Measurements from ENCODE around the gene DIP2C.

Gene DIP2C

DNA sequence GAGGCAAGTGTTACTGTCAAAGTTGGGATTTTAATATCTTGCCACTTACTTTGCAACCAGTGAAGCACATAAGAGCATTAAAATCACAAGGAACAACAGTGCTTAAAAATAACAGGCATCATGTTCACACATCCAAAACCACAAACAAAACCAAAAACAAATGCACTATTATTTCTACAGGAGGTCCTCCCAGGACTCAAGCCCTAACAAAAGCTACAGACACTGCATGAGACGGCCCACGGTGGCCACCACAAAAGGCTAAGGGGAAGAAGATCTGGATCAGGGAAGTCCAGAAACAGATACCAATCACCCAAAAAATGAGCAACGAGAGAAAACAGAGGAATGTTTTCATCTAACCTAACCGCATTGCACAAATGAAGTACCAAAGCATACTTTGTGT lies 395.8 kb downstream of the DIP2C start:
- no peak for TF ChIP-seq ZFX (IDR thresholded peaks at IDR 0.05)
- TF ChIP-seq, protein P1, sequence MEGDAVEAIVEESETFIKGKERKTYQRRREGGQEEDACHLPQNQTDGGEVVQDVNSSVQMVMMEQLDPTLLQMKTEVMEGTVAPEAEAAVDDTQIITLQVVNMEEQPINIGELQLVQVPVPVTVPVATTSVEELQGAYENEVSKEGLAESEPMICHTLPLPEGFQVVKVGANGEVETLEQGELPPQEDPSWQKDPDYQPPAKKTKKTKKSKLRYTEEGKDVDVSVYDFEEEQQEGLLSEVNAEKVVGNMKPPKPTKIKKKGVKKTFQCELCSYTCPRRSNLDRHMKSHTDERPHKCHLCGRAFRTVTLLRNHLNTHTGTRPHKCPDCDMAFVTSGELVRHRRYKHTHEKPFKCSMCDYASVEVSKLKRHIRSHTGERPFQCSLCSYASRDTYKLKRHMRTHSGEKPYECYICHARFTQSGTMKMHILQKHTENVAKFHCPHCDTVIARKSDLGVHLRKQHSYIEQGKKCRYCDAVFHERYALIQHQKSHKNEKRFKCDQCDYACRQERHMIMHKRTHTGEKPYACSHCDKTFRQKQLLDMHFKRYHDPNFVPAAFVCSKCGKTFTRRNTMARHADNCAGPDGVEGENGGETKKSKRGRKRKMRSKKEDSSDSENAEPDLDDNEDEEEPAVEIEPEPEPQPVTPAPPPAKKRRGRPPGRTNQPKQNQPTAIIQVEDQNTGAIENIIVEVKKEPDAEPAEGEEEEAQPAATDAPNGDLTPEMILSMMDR (conservative IDR thresholded peaks at IDR 0.05) = no peak
- no peak overlapping the region for H3K27ac ChIP-seq

DNA sequence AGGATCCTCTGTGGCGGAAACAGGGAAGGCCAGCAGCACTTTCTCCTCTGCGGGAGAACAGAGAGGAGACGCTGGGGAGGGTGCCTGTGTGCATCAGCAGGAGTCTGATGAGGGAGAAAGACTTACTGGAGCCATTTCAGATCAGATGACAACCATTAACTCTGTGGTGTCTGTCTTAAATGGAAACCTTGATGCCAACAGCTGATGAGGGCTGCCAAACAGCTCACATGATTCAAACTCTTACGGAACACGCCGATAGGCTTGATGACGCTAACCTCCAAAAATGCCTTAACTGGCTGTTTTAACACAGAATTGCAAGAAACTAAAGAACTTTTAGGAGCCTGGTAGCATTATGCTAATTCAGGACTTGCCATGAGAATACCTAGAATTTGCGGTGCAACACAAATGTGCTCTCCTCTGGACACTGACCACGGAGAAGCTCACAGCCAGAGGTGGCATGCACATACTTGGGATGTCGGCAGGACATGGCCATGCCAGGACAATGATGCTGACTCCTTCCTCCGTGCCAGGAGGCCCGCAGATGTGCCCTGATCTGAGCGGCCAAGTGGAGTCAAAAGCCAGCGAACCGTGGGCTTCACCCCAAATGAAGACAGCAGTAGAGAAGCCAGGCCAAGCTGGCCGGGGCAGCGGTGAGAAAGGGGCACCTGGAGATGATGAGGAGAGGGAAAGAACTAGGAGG lies 399.3 kb downstream of the DIP2C start:
- no peak for TF ChIP-seq ZFX (IDR thresholded peaks at IDR 0.05)
- TF ChIP-seq, protein P1 (conservative IDR thresholded peaks at IDR 0.05) = no peak
- no peak overlapping the region for H3K27ac ChIP-seq

DNA sequence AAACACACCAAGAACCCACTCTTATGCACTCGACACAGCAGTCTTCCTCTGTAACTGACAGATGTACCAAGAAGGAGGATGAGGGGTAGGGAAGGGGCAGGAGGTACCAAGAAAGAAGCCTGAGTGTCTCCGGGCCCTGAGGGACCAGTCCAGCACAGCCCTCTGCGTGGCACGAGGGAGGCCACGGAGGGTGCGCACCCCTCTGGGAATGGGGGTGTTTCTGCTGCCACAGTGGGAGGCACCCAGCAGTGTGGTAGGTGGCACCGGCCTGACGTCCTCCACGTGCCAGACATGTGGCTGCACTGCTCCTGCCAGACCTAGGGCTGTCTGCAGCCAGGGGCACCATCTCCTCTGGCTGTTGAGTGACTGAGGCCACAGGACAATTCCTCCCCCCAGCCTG lies 399.9 kb downstream of the DIP2C start:
- H3K27ac ChIP-seq = no peak overlapping the region
- TF ChIP-seq, protein P1 (conservative IDR thresholded peaks at IDR 0.05) = no peak
- TF ChIP-seq ZFX (IDR thresholded peaks at IDR 0.05) = no peak

DNA sequence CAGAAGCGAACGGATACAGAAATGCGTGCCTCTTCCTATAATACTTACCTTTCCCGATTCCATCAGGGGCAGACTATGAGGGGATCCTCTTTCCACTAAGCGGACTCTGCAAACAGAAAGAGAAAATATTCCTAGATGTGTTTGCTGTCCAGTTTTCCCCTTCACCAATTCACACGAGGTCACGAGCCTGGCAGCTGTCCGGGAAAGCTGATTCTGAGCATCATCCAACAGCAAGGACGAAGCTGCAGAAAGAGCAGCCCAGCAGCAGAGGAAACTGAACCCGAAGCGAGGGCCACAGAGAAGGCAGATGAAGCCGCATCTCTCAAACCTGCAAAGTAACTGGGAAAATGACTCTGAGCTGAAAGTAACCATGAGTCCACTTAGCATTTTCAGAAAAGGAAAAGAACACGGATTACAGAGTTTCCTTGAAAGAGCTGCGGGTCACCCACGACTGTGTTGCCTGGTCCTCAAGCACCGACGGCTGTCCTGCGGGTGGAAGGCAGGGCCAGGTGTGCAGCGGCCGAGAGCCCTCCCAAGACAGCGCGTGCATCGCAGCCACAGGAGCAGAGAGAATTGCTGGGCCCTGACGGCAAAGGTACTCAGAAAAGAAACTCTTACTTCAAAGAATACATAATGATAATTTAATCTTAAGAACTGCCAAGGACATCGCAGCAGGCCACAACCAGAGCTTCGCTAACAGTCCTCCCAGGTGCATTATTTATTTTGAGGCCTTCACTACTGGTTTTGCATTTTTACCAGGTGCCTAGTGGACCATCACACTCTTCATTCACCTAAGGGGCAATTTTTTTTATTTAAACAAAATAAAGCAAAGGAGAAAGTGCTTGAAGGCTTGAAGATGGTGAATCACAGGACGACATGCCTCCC lies 400.9 kb downstream of the DIP2C start:
- TF ChIP-seq, protein P1 (conservative IDR thresholded peaks at IDR 0.05) = no peak
- no peak for TF ChIP-seq ZFX (IDR thresholded peaks at IDR 0.05)
- H3K27ac ChIP-seq = no peak overlapping the region

DNA sequence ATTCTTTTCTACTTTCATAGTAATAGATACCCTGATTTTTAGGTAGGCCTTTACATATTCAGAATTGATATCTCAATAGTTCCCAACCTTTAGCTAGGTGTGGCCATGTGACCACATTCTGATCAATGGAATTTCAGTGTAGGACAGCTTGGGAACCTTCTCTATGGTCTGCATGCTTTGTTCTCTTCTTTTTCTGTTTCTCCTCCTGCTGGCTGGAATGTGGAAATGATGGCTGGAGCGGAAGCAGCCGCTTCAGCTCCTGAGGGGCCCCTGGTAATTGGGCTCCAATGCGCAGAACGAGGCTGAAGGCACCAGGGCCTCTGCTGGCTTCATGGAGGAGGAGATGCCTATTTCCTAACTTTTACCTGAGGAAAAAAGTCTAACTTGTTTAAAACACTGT lies 401.7 kb downstream of the DIP2C start:
- no peak for TF ChIP-seq ZFX (IDR thresholded peaks at IDR 0.05)
- TF ChIP-seq, protein P1 (conservative IDR thresholded peaks at IDR 0.05) = no peak; the same call in 1 of the 2 replicates
- no peak overlapping the region for H3K27ac ChIP-seq

DNA sequence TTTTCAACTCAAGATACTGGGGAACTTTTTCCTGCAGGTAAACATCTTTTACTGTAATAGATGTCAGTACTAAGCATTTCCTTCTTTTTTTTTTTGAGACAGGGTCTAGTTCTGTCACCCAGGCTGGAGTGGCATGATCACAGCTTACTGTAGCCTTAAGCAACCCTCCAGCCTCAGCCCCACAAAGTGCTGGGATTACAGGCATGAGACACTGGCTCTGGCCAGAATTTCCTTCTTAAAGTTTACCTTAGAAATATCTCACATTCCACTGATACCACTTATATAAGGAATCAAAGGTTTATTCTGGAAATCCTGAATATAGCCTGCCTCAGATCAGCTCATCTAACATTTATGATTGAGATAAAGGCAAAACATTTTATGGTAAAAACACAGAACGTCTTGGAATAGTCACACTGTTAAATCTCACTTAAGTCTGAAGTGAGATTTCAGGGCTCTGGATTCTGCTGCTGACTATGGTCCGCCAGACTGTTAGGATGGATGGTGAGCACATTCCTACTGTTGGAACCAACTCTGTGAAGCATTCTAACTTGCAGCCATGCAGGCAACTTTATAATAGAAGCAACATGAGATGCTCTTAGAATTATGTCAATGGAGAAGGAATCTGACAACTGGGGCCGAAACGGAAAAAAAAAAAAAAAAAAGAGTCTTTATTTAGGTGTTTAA lies 402.3 kb downstream of the DIP2C start:
- no peak overlapping the region for H3K27ac ChIP-seq
- TF ChIP-seq ZFX (IDR thresholded peaks at IDR 0.05) = no peak
- TF ChIP-seq, protein P1 (conservative IDR thresholded peaks at IDR 0.05) = no peak
